Activated CD8-positive, alpha-beta T cell treated with anti-CD3 and anti-CD28 coated beads for 36 hours (primary cell): ENCODE measurements around the gene FAHD1. TPM values are rescaled to one million over a fixed set of nuclear protein-coding genes. Genes with fewer than 3 reads are reported as not detected.

Source experiments
- ATAC-seq: fragments of 200-7000 bp; cut with Tn5 transposase; one replicate; pipeline ENCODE4 v1.10.0; 2021; ENCODE audit warnings: mild to moderate bottlenecking, moderate library complexity
- CTCF ChIA-PET: fragments of 350-600 bp; sonication (Branson Sonifier 250); formaldehyde crosslinking; loops from one replicate; lab custom pipeline; 2021; ENCODE audit warnings: antibody characterized with exemption; lab: Charles Lee
- POLR2A ChIA-PET: fragments of 350-600 bp; sonication (Branson Sonifier 250); formaldehyde crosslinking; loops from one replicate; lab custom pipeline; 2021; ENCODE audit warnings: antibody characterized with exemption; lab: Charles Lee
- DNase-seq: peaks from one replicate; pipeline ENCODE4 v3.0.0-alpha.2; 2020
- H3K27ac Mint-ChIP-seq: one replicate; pipeline ENCODE4 v1.8.0; 2021; ENCODE audit warnings: mild to moderate bottlenecking, mixed read lengths
- H3K27me3 Mint-ChIP-seq: one replicate; pipeline ENCODE4 v1.8.0; 2021; ENCODE audit warnings: mixed read lengths
- H3K36me3 Mint-ChIP-seq: one replicate; pipeline ENCODE4 v1.8.0; 2021; ENCODE audit warnings: low read depth, mixed read lengths
- H3K4me1 Mint-ChIP-seq: one replicate; pipeline ENCODE4 v1.8.0; 2021; ENCODE audit warnings: low read depth, mixed read lengths
- H3K4me3 Mint-ChIP-seq: one replicate; pipeline ENCODE4 v1.8.0; 2021; ENCODE audit warnings: mild to moderate bottlenecking, moderate library complexity, mixed read lengths
- H3K9me3 Mint-ChIP-seq: one replicate; pipeline ENCODE4 v1.8.0; 2021; ENCODE audit warnings: mixed read lengths
- CTCF ChIP-seq: fragments of 200-600 bp; IDR thresholded peaks from one replicate; pipeline ENCODE4 v1.8.0; 2022; ENCODE audit warnings: antibody characterized with exemption, mild to moderate bottlenecking
- intact Hi-C: fragments of 100-400 bp; cut with micrococcal nuclease; formaldehyde crosslinking; loops from one replicate; pipeline ENCODE4 v1.10.0; 2022
- total RNA-seq, 2 experiments: library from RNA; stranded (reverse); gene quantifications; one replicate each; pipeline ENCODE4 v1.2.3, GENCODE V29; 2021

The FAHD1 gene
- total RNA-seq, 2 experiments from 2014 or later = 14.2 to 17.8 TPM

- DNase-seq (no peak), ATAC-seq (no peak)
- Mint-ChIP-seq H3K9me3 (no peaks in the 10 kb centered on the region), H3K4me3 (no peak overlapping the region), H3K4me1 (peaks cover 13% of the 10 kb centered on the region), H3K27ac (no peak overlapping the region), H3K27me3 (no peaks in the 10 kb centered on the region), H3K36me3 (peaks cover 19% of the 10 kb centered on the region)
- CTCF ChIA-PET = interaction anchor here (1.5 kb wide), 1 partner anchor 14 kb away, joined by 5 read pairs; no protein-coding TSS in a partner anchor
- POLR2A ChIA-PET = interaction anchor here (1.2 to 1.3 kb wide), 2 partner anchors 14 to 20 kb away, joined by 3 read pairs; no protein-coding TSS in a partner anchor
- intact Hi-C loops = no loop called here
- TF ChIP-seq CTCF = no peak
Observed at GRCh38 chr16:1810536-1810935, 16.5 kb upstream of the FAHD1 start.

DNA sequence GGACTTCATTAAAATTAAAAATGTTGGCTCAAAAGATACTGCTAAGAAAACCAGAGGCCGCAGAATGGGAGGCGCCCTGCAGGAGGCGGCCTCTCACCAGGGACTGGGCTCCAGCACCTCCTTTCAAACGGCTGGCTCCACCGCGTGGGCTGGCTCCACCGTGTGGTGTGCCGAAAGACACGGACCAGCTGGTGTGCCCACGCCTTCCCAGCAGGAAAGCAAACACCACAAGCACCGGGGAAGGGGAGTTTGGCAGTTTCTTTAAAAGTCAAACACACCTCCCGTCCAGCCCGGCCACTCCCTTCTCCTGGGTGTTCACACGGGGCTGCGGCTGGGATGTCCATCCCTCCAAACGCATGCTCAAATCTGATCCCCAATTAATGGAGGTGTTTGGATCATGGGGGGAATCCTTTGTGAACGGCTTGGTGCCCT lies 14.3 kb upstream of the FAHD1 start:
- POLR2A ChIA-PET = interaction anchor here (1.1 kb wide), 1 partner anchor 30 kb away, joined by 4 read pairs; the partner anchor contains the start of gene NUBP2
- CTCF ChIA-PET = interaction anchor here (0.6 to 1.7 kb wide), 5 partner anchors 32 to 195 kb away, joined by 3 read pairs; no protein-coding TSS in a partner anchor
- Mint-ChIP-seq H3K4me3 (no peak overlapping the region), H3K36me3 (peaks cover 15% of the 10 kb centered on the region), H3K27me3 (no peaks in the 10 kb centered on the region), H3K4me1 (peaks cover 13% of the 10 kb centered on the region), H3K27ac (peak overlapping the region; percentile 81), H3K9me3 (no peaks in the 10 kb centered on the region)
- TF ChIP-seq CTCF = peak; percentile 57
- DNase-seq (peak; percentile 79), ATAC-seq (peak; percentile 95)
- intact Hi-C loops = no loop called here

GRCh38 chr16:1815461-1815860 lies 11.5 kb upstream of the FAHD1 start:
- ChIA-PET CTCF (no interaction called here), POLR2A (interaction anchor here (0.7 kb wide), 1 partner anchor 339 kb away, joined by 3 read pairs; no protein-coding TSS in a partner anchor)
- DNase-seq (no peak), ATAC-seq (no peak)
- intact Hi-C loops = no loop called here
- Mint-ChIP-seq H3K9me3 (no peaks in the 10 kb centered on the region), H3K36me3 (peaks cover 17% of the 10 kb centered on the region), H3K27ac (peak overlapping the region; percentile 38), H3K27me3 (no peaks in the 10 kb centered on the region), H3K4me1 (peaks cover 13% of the 10 kb centered on the region), H3K4me3 (no peak overlapping the region)
- no peak for TF ChIP-seq CTCF

DNA sequence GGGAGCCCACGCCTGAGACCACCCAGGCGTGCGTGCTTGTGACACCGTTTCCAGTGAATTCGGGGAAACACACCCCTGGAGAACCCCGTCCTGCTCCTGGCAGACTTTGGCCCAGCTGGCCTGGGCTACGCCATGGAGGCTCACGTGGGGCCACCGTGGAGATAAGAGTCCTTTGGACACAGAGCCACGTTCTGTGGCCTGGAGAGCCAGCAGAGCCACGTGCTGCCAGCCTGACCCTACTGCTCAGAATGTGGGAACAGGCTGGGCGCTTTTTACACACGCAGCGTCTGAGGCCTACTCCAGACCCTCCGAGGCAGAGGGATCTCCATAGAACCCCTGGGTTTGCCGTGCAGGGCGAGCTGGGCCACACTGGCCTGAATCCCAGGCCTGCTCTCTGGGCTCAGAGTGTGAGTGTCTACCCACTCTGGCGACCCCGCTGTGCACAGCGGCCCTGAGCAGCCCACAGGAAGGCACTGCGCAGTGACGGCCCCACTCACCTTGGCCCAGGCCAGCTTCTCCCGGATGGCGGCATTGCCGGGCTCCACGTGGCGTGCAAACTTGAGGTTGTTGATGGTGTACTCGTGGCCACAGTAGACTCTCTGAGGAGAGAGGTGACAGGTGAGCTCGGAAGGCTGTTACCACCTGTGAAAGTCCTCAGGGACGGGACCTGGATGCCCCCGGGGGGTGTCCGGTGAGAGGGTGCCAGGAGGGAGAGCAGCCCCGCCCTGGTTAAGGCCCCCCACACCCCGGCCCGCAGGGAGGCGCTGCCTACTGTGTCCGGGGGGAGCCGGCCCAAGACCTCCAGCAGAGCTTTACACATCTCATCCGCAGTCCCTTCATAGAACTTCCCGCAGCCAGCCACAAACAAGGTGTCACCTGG lies 10.4 kb upstream of the FAHD1 start:
- H3K4me1 Mint-ChIP-seq = peaks cover 13% of the 10 kb centered on the region
- CTCF ChIA-PET = no interaction called here
- H3K36me3 Mint-ChIP-seq = peaks cover 17% of the 10 kb centered on the region

More for the DNA sequence above, 10.4 kb upstream of the FAHD1 start:
- no peak overlapping the region for H3K4me3 Mint-ChIP-seq
- POLR2A ChIA-PET = no interaction called here
- H3K9me3 Mint-ChIP-seq = no peaks in the 10 kb centered on the region
- no peaks in the 10 kb centered on the region for H3K27me3 Mint-ChIP-seq
- ATAC-seq (no peak), DNase-seq (no peak)
- no peak overlapping the region for H3K27ac Mint-ChIP-seq
- intact Hi-C loops = no loop called here
- no peak for TF ChIP-seq CTCF
